ENCODE data around the gene USP34.

USP34 gene

DNA sequence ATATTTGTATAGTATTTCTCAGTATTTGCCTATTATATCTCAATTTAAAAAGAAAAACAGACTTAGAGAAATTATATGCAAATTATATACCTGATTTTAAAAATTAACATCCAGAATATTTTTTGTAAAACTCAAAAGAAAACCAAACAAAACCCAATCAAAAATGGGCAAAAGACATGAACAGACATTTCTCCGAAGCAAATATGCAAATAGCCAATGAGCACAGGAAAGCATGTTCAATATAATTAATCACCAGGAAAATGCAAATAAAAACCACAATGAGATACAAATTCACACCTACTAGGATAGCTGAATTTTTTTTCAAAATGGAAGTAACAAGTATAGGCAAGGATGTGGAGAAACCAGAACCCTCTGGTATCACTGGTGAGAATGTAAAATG is 108.0 kb downstream of the USP34 start:
- no peak for DNase-seq

DNA sequence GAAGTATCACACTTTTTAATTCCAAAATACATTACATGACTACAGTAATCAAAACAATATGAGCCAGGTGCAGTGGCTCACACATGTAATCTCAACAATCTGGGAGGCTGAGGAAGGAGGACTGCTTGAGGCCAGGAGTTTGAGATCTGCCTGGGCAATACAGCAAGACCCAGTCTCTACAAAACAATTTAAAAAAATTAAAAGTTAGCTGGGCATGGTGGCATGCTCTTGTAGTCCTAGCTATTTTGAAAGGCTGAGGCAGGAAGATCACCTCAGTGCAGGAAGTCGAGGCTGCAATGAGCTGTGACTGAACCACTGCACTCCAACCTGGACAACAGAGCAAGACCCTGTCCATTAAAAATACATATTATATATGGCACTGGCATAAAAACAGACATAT is 109.8 kb downstream of the USP34 start:
- no peak for DNase-seq

DNA sequence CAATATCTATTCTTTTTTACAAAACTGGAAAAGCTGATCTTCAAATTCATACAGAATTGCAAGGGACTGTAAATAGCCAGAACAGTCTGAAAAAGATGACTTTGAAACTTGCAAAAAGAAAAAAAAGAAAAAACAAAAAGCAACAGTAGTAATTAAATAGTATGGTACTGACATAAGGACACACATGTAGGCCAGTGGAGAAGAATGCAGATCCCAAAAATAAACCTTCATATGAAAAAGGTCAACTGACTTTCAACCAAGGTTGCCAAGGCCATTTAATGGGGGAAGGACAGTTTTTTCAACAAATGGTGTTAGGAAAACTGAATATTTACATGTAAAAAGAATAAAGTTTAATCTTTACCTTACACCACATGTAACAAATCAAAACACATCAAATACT is 111.8 kb downstream of the USP34 start:
- no peak for DNase-seq

DNA sequence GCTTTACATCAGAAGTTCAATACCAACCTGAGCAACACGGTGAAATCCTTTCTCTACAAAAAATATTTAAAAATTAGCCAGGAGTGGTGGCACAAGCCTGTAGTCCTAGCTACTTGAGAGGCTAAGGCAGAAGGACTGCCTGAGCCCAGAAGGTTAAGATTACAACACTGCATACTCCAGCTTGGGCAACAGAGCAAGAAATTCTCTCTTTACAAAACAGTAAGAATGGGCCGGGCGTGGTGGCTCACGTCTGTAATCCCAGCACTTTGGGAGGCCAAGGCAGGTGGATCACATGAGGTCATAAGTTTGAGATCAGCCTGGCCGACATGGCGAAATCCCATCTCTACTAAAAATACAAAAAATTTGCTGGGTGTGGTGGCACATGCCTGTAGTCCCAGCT is 113.2 kb downstream of the USP34 start:
- DNase-seq = no peak

DNA sequence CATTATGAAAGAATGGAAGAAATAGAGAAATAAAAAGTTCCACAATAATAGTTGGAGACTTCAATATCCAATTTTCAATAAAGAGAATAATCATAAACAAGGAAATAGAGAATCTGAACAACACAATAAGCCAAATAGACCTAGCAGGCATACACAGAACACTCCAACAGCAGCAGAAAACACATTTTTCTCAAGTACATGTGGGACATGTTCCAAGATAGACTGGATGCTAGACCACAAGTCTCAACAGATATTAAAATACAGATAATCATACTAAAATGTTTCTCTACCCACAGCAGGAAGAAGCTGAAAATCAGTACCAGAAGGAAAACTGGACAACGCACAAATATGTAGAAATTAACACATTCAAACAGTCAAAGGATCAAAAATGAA is 113.9 kb downstream of the USP34 start:
- DNase-seq = no peak

DNA sequence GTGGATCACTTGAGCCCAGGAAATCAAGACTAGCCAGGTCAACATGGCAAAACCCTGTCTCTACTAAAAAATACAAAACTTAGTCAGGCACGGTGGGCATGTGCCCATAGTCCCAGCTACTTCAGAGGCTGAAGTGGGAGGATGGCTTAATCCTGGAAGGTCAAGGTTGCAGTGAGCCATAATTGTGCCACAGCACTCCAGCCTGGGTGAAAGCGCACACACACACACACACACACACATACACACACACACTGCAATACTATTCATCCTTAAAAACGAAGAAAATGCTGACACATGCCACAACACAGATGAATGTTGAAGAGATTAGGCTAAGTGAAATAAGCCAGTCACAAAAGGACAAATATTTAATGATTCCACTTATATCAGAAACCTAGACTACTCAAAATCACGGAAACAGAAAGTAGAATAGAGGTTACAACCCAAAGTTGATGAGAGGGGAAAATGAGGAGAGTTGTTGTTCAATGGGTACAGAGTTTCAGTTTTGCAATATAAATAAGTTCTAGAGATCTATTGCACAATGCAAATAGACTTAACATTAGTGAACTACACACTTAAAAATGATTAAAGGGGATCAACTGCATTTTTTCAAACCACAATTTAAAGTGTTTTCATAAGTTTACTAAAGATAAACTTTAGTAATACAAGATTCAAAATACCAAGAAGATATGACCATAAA is 114.5 kb downstream of the USP34 start:
- no peak for DNase-seq

DNA sequence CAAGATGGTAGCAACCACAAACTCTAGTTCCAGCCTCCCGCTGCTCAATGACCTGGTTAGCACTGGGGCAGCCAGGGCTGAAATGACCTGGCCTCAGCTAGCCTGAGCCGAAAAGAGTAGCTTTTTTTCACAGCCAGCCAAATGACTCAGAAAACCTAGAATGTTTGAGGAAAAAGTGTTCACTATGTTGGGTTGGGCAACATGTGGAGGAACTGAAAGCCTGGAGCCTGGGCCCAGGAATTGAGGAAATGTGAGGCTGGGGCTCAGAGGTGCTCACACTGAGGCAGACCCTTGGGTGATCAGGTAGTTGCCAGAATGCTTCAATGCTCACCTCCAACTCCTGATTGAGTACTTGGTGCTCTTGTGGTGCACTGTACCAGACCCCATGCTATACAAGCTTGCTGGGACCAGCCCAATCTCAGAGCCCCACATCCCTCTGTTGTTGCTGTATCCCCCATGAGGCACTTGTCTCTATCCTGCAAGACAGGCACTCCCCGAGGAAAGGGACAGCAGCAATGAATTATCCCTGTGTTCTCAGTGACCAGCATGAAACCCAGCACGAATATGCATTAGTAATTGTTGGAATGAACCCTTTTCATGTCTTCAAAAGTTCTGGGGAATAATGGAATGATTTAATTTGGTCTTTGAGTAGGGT is 116.2 kb downstream of the USP34 start:
- no peak for DNase-seq

DNA sequence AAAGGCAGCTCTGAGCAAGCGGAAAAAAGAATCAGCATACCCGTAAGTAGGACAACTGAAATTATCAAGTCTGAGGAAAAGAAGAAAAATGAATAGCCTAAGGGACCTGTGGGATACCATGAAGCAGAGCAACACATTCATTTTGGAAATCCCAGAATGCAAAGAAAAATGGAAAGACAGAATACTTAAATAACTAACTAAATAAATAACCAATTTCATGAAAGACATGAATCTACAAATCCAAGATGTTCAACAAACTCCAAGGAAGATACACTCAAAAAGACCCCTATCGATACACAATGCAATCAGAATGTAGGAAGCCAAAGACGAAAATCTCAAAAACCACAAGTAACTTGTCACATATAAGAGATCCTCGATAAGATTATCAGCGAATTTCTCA is 117.0 kb downstream of the USP34 start:
- no peak for DNase-seq

DNA sequence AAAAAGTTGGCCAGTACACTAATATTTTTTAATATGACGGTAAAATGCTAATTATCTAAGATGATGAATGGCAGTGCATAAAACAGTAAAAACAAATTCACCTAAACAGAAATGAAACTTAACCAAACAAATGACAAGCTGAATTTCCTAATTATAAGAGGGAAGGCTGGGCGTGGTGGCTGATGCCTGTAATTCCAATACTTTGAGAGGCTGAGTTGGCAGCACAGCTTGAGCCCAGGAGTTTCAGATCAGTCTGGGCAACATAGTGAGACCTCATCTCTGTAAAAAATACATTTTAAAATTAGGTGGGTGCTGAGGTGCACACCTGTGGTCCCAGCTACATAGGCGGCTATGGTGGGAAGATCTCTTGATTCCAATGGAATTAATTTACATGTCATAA is 120.1 kb downstream of the USP34 start:
- no peak for DNase-seq

DNA sequence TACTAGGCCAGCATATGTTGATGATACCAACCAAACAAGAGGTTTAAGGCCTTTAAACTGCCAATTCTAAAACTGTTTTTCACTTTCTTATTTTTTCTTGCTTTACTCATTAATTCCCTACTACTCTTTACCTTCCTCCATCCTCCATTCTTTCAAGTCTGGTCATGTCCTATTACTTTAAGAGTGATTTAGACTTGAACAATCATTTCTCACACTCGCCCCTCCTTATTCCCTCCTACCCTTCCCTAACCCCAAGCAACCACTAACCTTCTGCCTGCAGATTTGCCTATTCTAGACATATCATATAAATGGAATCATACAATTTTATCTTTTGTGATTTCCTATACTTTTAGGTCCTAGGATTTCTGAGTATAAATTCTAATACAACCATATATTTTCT is 127.7 kb downstream of the USP34 start:
- DNase-seq = no peak

DNA sequence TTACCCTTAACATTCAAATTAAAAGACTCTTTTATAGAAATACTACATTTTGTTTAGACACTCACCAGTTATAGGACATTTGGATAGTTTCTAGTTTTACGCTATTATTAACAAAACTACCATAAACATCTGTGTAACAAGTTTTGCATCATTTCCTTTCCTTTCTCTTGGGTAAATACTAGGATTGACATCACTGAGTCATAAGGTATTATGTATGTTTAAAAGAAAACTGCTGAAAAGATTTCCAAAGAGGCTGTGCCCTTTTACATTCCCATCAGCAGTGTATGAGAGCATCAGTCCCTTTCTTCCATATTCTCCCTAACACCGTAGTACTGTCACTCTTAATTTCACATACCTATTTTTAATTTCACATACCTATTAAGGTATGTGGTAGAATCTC is 130.6 kb downstream of the USP34 start:
- no peak for DNase-seq

DNA sequence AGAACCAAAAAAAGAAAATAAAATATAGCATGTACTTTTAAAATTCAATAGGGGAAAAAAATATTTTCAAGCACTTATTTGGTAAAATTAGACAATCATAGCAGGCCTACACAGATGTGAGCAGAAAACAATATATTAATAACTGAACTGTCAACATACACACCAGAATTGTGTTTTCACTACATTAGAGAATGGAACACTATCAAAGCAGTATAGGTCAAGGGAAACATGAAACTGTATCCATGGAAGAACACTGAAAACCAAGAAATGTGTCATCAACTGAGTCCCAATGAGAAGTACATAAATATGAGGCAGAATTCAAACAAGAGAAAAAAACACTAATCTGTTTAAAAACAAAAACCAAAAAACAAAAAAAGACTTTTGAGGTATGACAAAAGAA is 132.4 kb downstream of the USP34 start:
- no peak for DNase-seq

DNA sequence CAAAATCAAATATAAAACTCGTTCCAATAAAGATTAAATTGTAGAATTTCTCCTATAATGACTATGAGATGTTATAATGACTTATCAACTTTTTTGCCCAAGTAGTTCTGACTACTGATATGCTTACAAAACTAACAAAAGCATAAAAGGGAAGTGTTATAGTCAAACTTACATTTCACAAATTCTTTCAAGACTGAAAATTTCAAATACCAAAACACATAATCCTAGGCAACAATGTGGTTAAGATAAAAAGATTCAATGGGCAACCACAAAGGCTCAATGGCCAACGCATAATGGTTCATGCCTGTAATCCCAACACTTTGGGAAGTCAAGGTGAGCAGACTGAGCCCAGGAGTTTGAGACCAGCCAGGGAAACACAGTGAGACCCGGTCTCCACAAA is 135.7 kb downstream of the USP34 start:
- no peak for DNase-seq

DNA sequence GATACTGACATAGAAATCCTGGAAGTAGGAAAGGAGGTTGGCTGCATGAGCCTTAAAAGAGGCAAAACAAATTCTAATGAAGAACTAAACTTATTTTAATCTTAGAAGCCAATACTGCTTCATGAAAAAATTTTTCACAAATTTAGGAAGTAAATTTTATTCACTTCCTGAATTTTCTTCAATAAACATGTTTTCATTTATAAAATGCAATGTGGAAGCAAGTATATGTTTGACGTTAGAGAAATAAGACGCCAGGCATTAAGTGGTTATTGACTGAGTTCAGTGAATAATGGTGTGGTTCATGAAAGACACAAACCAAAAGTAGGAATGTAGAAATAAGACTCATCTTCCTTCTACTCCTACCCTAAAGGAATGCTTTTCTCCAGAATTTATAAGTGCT is 136.4 kb downstream of the USP34 start:
- no peak for DNase-seq

DNA sequence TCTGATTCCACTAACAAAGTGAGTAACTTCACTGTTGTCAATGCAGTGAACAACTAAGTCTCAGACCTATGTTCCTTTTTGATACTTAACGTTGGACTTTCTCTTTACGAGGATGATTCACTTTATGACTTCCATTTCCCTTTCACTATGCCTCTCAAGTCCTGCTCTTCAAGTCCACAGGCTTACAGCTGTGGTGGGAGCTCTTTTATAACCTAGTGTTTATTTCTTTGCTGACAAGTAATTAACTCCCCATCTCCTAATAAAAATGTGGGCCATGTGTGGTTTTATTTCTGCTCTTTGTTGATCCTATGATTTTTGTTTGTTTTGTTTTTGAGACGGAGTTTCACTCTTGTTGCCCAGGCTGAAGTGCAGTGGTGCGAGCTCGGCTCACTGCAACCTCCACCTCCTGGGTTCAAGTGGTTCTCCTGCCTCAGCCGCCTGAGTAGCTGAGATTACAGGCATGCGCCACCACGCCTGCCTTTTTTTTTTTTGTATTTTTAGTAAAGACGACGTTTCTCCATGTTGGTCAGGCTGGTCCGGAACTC is 142.1 kb downstream of the USP34 start:
- DNase-seq = no peak

DNA sequence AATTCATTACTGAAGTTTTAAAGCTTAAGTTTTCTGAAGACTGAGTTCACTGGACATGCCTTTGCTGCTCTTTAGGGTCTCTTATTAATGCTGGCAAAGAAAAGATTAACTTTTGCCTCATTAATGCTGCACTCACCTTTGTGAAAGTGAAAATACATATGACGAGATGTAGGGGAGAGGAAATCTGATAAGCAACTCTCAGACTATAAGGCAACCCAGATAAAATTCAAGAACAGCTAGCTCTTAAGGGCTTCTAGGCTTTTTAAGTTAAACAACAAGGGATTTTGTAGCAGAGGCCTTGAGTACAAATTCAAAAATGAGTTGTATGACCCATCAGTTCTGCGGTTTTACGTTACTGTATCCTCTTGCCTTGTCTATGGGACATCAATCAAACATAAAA is 143.7 kb downstream of the USP34 start:
- DNase-seq = no peak

DNA sequence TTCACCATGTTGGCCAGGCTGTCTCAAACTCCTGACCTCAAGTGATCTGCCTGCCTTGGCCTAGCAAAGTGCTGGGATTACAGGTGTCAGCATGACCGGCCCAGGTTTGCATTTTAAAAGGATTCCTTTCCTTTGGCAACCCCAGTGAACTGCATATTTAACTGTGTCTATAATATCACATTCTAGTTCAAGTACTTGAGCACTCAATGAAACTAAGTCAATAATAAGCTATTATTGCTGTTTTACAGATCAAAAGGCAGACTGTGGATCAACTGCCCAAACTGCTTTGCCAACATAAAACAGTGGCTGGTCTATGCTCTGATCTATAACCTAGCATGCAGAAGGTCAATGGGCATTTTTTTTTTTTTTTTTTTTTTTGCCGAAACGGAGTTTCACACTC is 144.5 kb downstream of the USP34 start:
- DNase-seq = no peak

DNA sequence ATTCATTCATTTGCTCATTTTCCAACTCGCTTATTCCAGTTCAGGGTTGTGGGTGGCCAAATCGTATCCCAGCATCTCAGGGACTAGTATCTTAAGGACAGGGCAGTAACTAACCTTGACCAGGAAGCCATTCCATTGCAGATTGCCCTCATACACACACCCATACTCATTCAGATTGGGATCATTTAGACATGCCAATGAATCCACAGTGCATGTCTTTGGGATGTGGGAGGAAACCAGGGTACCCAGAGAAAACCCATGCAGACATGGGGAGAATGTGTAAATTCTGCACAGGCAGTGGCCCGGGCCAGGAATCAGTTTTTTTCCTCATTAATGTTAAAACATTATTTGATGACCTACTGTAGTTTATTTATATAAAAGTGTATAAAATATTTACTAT is 150.7 kb downstream of the USP34 start:
- no peak for DNase-seq

DNA sequence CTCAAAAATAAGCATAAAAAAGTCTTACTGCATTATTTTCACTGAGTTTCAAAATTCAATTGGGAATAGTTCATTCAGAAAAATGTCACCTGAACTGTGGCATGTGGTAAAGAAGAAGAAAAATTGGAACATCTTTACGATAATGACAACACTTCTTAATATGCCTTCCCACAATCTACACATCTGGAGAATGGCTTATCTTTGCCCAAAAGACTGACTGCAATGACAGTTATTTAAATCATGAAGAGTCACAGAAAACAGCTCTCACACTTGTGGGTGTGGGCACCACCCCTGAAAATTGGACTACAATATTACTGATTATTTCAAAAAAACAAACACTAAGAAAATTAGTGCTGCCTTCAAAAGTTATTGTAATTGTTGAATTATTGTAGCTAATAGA is 152.3 kb downstream of the USP34 start:
- DNase-seq = no peak

DNA sequence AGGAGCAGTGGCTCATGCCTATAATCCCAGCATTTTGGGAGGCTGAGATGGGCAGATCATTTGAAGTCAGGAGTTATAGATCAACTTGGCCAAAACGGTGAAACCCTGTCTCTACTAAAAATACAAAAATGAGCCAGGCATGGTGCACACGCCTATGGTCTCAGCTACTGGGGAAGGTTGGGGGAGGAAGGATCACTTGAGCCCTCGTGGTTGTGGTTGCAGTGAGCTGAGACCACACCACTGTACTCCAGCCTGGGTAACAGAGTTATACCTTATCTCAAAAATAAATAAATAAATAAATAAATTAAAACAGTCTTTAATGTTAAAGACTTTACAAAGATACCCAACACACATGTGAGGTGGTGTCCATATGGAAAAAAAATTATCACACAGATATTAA is 174.9 kb downstream of the USP34 start:
- no peak for DNase-seq

DNA sequence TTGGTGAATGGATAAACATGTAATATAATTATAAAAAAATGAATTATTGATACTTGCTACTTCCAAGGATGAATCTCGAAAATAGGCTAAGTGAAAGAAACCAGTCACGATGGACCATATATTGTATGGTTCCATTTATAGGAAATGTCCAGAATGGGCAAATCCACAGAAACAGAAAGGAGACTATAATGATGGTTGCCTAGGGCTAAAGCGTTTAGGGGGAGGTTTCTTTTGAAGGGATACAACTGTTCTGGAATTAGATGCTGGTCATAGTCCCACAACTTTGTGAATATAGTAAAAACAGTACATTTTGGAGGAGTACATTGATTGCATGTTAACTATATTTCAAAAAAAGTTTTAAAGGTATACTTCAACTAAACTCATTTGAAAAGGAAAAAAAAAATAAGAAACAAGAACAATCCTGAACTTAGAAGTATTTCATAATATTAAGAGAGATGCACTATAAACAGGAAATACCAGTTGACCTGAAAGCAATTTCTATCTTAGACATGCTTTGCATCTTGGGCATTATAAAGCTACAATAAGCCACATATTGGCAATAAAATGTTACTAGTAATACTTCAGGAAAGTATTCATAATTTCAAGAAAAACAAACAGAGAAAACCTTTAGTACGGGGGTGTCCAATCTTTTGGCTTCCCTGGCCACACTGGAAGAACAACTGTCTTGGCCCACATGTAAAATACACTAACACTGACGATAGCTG is 178.9 kb downstream of the USP34 start:
- no peak for DNase-seq

DNA sequence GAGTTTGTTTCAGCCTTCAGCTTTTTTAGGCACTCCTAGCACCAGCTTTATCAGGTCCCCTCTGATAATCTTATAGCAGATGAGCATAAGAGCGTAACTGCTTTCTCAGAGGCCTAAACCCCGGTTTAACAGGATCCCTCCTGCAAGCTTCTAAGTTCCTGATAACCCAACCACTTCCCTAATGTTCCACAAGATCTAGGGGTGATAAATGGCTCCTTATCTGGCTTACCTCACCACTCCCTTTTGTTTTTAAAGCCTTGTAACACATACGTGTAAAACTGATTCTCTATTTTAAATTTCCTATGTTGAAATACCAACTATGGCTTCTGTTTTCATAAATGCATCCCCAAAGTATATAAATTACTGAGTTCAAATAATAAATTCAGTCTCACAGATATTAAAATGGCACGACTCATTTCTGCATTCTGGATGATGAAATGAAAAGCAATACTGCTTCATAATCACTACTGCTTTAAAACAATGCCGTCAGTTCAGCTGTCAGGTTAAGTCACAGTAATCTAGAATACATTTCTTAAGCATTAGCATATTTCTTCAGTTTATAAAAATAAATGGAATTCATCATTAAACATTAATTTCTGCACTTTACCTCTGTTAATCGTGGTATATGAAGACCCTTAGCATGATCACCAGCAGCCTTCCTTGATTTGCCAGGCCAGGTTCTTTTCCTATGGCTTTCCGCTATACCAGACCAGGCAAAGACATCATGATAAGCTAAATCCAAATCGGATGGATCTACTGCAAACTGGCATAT is 182.6 kb downstream of the USP34 start:
- no peak for DNase-seq

DNA sequence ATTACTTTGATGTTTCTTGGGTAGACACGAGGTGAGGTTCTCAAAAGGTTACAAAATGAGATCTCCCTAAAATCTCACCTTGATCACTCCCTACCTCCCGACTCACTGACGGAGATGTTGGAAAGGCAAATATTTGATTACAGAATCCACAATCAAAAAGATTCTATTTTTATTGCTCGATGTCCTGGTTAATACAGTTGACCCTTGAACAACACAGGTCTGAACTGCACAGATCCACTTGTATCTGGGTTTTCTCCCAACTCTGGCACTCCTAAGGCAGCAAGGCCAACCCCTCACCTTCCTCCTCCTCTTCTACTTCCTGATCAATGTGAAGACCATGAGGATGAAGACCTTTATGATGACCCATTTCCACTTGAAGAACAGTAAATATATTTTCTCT is 183.6 kb downstream of the USP34 start:
- DNase-seq = no peak

Data from NCI-H526 treated with DMSO at 0.1 percent for 48 hours (cell line).